HUDEP-2 (cell line): ENCODE data around the gene PSMG3.
"Not testable (repeated sequence)": the region's sequence is repeated elsewhere in the genome, so short reads cannot be mapped to it uniquely, and the experiment has no call there.

Experiments
- DNase-seq, 76 experiments: peaks; one replicate each; lab custom pipeline; 2025; ENCODE audit not compliant: unreplicated experiment in 76 of 76; lab: John Stamatoyannopoulos, UW

PSMG3 gene

DNA sequence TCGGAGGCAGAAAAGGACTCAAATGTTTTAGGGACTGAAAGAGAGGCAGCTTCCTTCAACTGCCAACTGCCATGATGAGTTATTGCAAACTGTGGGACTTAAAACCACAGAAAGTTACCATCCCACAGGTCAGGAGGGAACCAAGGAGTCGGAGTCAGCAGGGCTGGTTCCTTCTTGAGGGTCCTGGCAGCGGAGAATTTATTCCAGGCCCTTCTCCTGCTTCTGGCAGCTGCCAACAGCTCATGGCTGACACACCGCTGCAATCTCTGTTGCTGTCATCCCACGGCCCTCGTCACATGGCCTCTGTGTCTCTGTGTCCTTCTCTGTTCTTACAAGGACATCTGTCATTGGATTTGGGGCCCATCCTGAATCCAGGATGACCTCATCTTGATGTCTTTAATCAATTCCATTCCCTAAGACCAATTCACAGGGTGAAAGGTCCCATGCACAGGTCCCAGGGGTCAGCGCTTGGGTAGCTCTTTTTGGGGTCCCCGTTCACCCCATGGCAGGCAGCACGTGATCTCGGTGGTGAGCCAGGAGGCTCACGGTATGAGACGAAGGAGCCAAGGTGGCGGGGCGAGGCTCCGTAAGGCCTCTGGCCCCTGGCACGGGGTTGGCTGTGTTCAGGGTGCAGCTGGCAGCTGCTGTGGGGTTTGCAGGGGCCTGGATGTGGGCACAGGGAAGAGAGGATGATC lies 27.4 kb upstream of the PSMG3 start:
- DNase-seq = no peak

DNA sequence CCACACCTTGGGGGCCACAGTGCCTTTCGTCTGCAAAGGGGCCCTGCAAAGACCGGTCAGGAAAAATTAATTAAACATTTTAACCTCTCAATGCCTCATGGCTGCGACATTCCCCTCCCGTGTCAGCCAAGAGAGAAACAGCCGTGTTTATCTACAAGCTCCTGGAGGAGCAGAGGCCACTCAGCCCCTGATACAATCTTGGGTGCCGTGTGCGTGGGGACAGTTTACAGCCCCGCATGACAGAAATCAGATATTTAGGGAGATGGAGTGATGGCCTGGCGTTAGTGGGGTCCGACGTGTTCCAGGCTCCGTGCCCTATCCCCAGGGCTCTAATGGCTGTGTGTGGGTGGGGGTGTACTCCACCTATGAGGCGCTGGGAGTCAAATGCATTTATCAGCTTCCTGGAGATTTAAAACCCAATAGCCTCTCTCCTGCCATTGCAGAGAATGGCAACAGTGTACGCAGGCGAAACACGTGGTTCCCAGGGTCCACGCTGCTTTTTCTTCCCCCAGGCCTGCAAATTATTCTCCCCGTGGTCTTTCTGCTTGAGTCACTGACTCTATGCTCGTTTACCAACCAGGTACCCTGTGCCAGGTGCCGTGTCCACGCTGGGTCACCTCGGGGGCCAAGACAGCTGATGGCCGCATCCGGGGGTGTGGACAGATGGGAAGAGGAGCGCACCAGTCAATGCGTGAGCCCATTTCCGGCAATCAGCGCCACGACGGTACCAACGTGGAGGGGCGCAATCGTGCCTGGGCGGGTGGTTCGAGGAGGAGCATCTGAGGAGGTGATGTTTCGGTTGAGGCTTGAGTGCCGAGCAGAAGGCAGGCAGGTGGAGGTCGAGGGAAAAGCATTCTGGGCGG lies 26.6 kb upstream of the PSMG3 start:
- no peak for DNase-seq

DNA sequence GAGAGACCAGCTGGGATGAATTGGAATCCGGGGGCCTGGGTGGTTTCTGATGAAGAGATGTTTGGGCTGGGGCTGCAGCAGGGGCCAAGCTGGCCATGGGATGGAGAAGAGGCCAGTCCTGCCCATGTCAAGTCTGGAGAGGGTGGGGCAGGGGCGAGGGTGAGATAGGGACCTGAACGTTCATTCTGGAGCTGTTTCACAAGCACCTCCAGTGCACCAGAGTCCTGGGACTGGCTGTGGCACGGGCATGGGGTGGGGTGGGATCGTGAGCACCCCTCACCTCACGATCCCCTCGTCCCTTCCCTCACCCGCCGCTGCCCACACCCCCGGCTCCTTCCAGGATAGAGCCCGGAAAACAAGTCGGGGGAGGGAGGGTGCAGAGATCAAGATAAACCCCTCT lies 25.8 kb upstream of the PSMG3 start:
- no peak for DNase-seq

GRCh38 chr7:1595027-1595426 lies 25.2 kb upstream of the PSMG3 start:
- DNase-seq = no peak

GRCh38 chr7:1593904-1594421 lies 24.1 kb upstream of the PSMG3 start:
- no peak for DNase-seq

- peak in 27 of 76 experiments; percentile 1 to 46 (median 22) for DNase-seq
Measured at GRCh38 chr7:1593091-1593866, 23.4 kb upstream of the PSMG3 start.

DNA sequence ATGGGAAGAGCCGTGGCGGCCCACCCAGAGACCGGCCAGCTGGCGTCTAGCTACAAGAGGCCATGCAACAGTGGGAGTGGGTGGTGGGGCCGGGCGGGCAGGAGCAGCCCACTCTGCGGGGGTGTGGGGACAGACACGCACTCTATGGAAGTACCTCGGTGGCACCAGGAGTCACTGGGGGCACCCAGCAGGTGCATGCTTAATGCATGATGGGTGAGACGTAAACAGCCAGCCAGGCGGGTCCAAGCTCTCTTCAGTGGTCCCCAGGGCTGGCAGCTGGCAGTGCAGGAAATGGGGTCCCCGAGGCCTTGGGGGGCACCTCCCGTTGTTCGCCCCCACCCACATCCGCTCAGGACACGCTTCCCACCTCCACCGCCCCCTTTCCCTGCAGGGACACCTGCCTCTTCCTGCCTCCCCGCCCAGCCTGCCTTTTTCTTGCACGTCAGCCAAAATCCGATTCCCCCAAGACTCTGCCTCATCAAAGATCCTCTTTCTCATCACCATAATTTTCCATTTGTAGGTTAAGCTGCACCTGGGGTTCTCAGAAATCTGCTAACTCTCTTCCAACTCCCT lies 22.6 kb upstream of the PSMG3 start:
- DNase-seq = no peak

DNA sequence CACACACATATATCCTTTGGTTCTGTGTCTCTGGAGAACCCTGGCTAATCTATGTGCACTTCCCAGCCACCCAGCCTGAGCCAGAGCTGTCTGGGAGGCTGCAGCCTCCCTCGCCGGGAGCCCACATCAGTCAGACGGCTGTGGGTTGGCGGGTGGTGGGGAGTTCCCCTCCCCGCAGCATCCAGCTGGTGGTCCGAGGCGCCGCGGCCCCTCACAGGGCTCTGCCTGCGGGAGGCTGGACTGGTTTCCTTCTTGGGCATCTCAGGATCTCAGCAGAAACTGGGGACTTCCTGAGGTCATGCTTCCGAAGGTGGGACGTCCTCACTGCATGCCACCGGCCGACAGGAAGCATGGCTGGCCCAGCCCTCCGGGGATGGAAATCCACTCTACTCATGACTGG lies 22.0 kb upstream of the PSMG3 start:
- no peak for DNase-seq

DNA sequence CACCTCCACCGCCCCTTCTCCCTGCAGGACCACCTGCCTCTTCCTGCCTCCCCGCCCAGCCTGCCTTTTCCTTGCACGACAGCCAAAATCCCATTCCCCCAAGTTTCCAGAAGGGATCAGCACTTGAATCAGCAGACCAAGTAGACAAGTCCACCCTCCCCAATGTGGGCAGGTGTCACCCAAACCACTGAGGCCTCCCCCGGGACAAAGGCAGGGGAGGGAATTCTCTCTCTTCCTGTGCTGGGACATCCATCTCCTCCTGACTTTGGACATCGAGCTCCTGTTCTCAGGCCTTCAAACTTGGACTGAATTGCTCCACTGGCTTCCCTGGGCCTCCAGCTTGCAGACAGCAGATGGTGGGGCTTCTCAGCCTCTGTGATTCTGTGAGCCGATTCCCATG lies 21.6 kb upstream of the PSMG3 start:
- DNase-seq = no peak

DNA sequence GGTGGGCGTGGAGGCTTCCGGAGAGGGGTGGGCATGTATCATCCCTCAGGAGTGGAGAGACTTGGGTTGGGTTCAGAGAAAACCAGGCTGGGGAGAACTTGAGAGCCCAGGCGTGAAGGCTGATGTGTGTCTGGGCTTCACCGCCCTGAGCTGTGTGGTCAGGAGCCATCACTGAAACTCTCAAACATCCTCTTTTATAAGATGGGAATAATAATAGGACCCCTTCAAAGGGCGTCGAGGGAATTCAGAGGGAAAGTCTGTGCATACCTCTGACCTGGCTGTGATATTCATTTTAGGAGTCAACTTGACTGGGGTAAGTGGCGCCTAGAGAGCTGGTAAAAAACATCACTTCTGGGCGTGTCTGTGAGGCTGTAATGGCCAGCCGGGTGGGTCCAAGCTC lies 21.1 kb upstream of the PSMG3 start:
- DNase-seq = no peak

DNA sequence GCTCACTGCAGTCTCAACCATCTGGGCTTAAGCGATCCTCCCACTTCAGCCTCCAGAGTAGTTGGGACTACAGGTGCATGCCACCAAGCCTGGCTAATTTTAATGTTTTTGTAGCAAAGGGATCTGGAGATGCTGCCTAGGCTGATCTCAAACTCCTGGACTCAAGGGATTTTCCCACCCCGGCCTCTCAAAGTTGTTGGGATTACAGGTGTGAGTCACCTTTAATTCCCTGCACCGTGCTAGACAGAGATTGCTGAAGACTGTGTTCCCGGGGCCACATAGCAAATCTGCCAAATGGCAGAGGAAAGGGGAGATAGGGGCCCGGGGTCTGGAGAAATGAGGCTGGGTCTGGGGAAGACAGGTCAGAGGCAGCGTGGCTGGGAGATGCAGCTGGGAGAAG lies 20.6 kb upstream of the PSMG3 start:
- DNase-seq = no peak

DNA sequence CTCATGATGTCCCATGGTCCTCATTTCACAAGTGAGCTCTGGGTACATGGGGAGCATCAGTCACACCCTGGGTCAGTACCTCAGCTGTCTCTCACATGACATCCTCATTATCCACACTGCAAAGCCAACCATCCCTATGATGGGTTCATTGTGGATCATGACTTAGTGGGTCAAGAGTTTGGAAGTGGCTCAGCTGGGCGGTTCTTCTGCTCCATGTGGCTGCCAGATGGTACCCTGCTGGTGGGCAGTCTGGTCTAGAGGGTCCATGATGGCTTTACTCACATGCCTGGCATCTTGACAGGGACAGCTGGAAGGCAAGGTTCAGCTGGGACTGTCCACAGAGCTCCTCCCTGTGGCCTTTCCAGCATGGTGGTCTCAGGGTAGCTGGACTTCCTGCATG lies 19.1 kb upstream of the PSMG3 start:
- DNase-seq = no peak

GRCh38 chr7:1587738-1588137 lies 17.9 kb upstream of the PSMG3 start:
- DNase-seq = no peak

DNA sequence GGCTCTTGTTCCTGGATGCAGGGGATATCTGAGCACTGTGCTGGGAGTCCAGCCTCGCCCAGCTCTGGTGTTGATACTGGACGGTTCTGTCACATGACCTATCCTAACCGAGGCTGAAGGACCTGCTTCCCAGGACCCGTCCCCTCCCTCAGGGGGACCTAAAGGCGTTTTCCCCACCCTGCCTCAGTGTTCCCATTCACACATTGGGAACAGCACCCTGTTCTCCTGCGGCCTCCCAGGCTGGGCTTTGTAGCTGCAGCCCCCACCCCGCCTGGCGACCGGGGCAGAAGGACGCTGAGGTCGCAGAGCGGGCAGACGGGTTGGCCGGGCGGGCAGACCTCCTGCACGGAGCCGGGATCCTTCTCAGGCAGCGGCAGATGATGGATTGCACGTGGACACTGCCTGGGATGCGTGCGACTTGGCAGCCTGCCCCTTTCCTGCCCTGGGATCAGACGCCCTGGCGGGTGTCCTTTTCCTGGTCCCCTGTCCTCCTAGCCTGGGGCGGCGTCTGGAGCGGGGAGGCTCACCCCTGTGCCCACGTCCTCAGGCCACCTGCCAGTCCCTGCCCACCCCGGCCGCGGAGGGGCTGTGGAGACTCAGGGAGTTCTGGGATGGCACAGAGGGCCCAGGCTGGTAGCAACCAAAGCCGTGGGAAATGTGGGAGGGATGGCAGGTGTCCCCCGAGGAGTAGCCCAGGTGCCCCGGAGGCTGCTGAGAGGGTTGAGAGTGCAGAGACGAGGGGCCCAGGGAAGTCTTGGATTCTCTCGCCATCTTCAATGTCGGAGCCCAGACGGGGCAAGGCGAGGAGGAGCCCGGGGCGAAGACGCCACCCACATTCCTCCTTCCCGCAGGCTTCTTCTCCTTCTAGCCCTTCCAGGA lies 17.2 kb upstream of the PSMG3 start:
- no peak for DNase-seq

- DNase-seq = no peak
Measured at GRCh38 chr7:1586126-1586826, 16.4 kb upstream of the PSMG3 start.

DNA sequence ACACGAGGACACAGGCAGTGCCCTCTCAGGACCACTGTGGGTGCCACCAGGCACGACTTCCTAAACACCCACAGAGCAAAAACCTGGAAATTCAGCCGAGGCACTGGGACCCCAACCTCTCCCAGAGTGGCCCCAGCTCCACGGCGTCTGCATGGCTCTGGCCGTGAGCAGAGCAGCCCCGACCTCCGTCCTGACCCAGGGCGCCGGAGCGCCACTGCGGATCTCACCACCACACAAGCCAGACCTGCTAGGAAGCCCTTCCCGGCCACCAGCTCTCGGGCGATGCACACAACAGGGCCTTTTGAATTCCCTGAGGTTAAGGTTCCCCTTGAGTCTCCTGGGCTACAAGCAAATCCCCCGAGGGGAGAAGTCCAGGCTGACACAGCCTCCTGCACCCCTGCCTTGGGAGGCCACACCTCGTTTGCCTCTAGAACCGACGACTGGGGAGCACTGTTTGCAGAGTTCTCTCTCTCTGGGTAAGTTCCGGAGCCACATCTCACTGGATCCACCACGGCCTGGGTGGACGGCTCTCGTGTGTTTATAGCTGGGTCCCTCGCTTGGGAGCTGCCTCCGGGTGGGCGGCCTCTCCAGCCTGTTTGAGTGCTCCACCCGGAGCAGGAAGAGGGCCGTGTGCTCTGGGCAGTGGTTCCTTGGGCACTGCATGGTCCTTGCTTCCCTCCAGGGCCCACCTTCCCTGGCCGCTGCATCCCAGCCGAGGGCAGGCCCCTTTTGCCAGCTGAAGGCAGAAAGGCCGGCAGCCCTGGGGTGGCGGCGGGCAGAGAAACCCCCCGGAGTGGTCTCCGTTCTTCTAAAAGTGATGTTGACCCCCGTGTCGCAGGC lies 15.5 kb upstream of the PSMG3 start:
- no peak for DNase-seq

GRCh38 chr7:1584700-1585099 lies 14.9 kb upstream of the PSMG3 start:
- DNase-seq = no peak

GRCh38 chr7:1583241-1583930 lies 13.6 kb upstream of the PSMG3 start:
- not testable (repeated sequence) for DNase-seq
